OCI-LY3 (cell line): ENCODE measurements around the gene UPB1.

ENCODE experiments used
- H2AFZ ChIP-seq: fragments of 200-600, 300-600 bp; shearing (Covaris generic); 2 replicates; pipeline ENCODE4 v1.6.0; 2014; ENCODE audit warnings: antibody characterized with exemption, low read depth, low read length
- H3K27ac ChIP-seq: fragments of 200-600, 300-600 bp; sonication (generic); 2 replicates; pipeline ENCODE4 v1.5.1; 2014; ENCODE audit warnings: mild to moderate bottlenecking, low read length, moderate library complexity, mixed read lengths
- H3K27me3 ChIP-seq: fragments of 200-600, 300-600 bp; sonication (generic); 2 replicates; pipeline ENCODE4 v1.6.1; 2014; ENCODE audit warnings: low read depth, low read length, mixed read lengths
- H3K36me3 ChIP-seq: fragments of 200-600, 300-600 bp; sonication (generic); replicated peaks from 2 replicates; pipeline ENCODE3; 2014; ENCODE audit warnings: low read depth, low read length, mixed read lengths
- H3K4me1 ChIP-seq: fragments of 300-600, 200-600 bp; sonication (generic); 2 replicates; pipeline ENCODE4 v1.6.1; 2014; ENCODE audit warnings: low read length, mixed read lengths
- H3K4me2 ChIP-seq: fragments of 200-600, 300-600 bp; sonication (generic); 2 replicates; pipeline ENCODE4 v1.6.1; 2014; ENCODE audit warnings: low read length, mixed read lengths
- H3K4me3 ChIP-seq: fragments of 300-600, 200-600 bp; sonication (generic); 2 replicates; pipeline ENCODE4 v1.5.1; 2014; ENCODE audit warnings: antibody characterized with exemption, mild to moderate bottlenecking, low read length, moderate library complexity
- H3K79me2 ChIP-seq: fragments of 300-600, 200-600 bp; shearing (Covaris generic); 2 replicates; pipeline ENCODE4 v1.6.1; 2014; ENCODE audit warnings: mild to moderate bottlenecking, low read length, mixed read lengths
- H3K9ac ChIP-seq: fragments of 300-600, 200-600 bp; shearing (Covaris generic); 2 replicates; pipeline ENCODE4 v1.6.0; 2014; ENCODE audit warnings: mild to moderate bottlenecking, low read length, moderate library complexity
- H3K9me3 ChIP-seq: fragments of 200-600, 300-600 bp; shearing (Covaris generic); 2 replicates; pipeline ENCODE4 v1.6.1; 2014; ENCODE audit warnings: low read length, mixed read lengths; ENCODE audit not compliant: insufficient read depth
- H4K20me1 ChIP-seq: fragments of 200-600, 300-600 bp; sonication (generic); 2 replicates; pipeline ENCODE4 v1.6.1; 2016; ENCODE audit warnings: low read length, mixed read lengths; ENCODE audit not compliant: insufficient read depth
- CTCF ChIP-seq: fragments of 200-600, 300-600 bp; sonication (generic); IDR thresholded peaks from 2 replicates; pipeline ENCODE4 v1.5.1; 2014; ENCODE audit warnings: antibody characterized with exemption, low read length, low read depth
- EZH2phosphoT487 ChIP-seq: fragments of 200-600 bp; shearing (Covaris generic); IDR thresholded peaks from 2 replicates; pipeline ENCODE4 v1.6.1; 2018; ENCODE audit warnings: antibody characterized with exemption, mixed run types, low read depth

UPB1 gene

GRCh38 chr22:24482575-24482974 is 12.6 kb upstream of the UPB1 start:
- no peak overlapping the region for H3K27ac ChIP-seq
- no peak overlapping the region for H3K4me2 ChIP-seq
- TF ChIP-seq CTCF = no peak
- no peak for TF ChIP-seq EZH2phosphoT487
- H3K9ac ChIP-seq = no peak overlapping the region
- H3K4me3 ChIP-seq = no peak overlapping the region
- H2AFZ ChIP-seq = no peak overlapping the region
- no peaks in the 10 kb centered on the region for H4K20me1 ChIP-seq
- peaks cover 16% of the 10 kb centered on the region for H3K27me3 ChIP-seq
- no peaks in the 10 kb centered on the region for H3K9me3 ChIP-seq
- H3K4me1 ChIP-seq = peaks cover 10% of the 10 kb centered on the region
- no peaks in the 10 kb centered on the region for H3K79me2 ChIP-seq
- H3K36me3 ChIP-seq = no peaks in the 10 kb centered on the region

GRCh38 chr22:24482998-24483397 is 12.1 kb upstream of the UPB1 start:
- no peak for TF ChIP-seq EZH2phosphoT487
- no peak for TF ChIP-seq CTCF
- no peak overlapping the region for H2AFZ ChIP-seq
- no peak overlapping the region for H3K9ac ChIP-seq
- no peaks in the 10 kb centered on the region for H3K36me3 ChIP-seq
- peaks cover 10% of the 10 kb centered on the region for H3K4me1 ChIP-seq
- H3K27ac ChIP-seq = no peak overlapping the region
- no peak overlapping the region for H3K4me3 ChIP-seq
- peaks cover 16% of the 10 kb centered on the region for H3K27me3 ChIP-seq
- no peaks in the 10 kb centered on the region for H3K79me2 ChIP-seq
- H3K4me2 ChIP-seq = no peak overlapping the region
- H4K20me1 ChIP-seq = no peaks in the 10 kb centered on the region
- H3K9me3 ChIP-seq = no peaks in the 10 kb centered on the region

- Histone ChIP-seq H3K4me1 (peaks cover 10% of the 10 kb centered on the region), H2AFZ (no peak overlapping the region), H3K9me3 (no peaks in the 10 kb centered on the region), H3K27ac (no peak overlapping the region), H3K36me3 (no peaks in the 10 kb centered on the region), H3K9ac (no peak overlapping the region), H3K4me3 (no peak overlapping the region), H3K4me2 (no peak overlapping the region), H3K27me3 (peaks cover 16% of the 10 kb centered on the region), H4K20me1 (no peaks in the 10 kb centered on the region), H3K79me2 (no peaks in the 10 kb centered on the region)
- no peak for TF ChIP-seq CTCF
- TF ChIP-seq EZH2phosphoT487 = no peak
Observed at GRCh38 chr22:24483976-24484545, 11.1 kb upstream of the UPB1 start.

- peaks cover 10% of the 10 kb centered on the region for H3K4me1 ChIP-seq
- no peak overlapping the region for H3K4me3 ChIP-seq
- H3K9ac ChIP-seq = no peak overlapping the region
- no peaks in the 10 kb centered on the region for H3K9me3 ChIP-seq
- H4K20me1 ChIP-seq = no peaks in the 10 kb centered on the region
- TF ChIP-seq EZH2phosphoT487 = no peak
- TF ChIP-seq CTCF = no peak
- peaks cover 16% of the 10 kb centered on the region for H3K27me3 ChIP-seq
- H2AFZ ChIP-seq = no peak overlapping the region
- H3K36me3 ChIP-seq = no peaks in the 10 kb centered on the region
- no peaks in the 10 kb centered on the region for H3K79me2 ChIP-seq
- no peak overlapping the region for H3K4me2 ChIP-seq
- no peak overlapping the region for H3K27ac ChIP-seq
Observed at GRCh38 chr22:24485170-24485569, 10.0 kb upstream of the UPB1 start.
